Aortic smooth muscle cell (primary cell): Measurements from ENCODE around the gene MFSD12. TPM values are rescaled to one million over a fixed set of nuclear protein-coding genes. Genes with fewer than 3 reads are reported as not detected.

Experiments
- total RNA-seq: library from RNA; depleted of rRNA; stranded (reverse); fragments of >200 nt; gene quantifications from 2 replicates; pipeline ENCODE4 v1.2.3, GENCODE V29; 2014

MFSD12 gene
- total RNA-seq = 86.3 and 130 TPM in 2 replicates

DNA sequence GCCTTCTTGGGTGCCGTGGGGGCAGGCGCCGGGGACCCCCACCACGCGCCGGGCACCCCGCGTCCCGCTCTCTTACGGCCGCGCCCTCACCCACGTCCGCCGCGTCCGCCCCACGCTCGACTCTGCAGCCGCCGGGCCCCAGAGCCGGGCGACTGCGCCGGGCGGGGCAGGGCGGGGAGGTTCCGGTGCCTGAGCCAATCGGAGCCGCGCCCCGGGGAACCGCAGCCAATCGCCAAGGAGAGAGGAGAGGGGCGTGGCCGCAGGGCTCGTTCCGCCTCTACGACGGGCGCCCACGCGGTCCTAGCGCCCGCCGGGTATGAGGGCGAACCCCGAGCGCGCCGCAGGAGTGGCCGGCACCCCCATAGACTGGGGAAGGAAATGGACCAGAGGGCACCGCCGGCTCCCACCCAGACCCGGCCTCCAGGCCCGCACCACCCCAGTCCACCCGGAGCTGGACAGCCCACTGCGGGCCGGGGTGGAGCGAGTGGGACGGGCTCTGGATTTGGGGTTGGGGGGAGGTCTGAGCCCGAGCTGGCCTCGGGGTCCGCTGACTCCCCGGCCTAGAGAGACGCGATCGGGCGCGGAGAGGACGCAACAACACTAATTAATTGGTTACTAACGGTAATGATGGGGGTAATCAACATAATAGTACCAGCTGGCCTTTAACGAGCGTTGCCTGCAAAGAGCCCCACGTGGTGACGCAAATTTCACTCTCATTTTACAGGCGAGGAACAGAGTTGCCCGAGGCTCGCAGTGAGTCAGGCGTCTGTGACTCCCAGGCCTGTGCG, at the start of gene MFSD12:
MFSD12 (minus strand) TSS at position 126 of the 788 bp plus-strand sequence. CDS start 183 bp downstream, outside the sequence.

GRCh38 chr19:3606690-3607289, 49.4 kb upstream of the MFSD12 start, which contains the start of gene TBXA2R:
TSS of gene TBXA2R (minus strand) at chr19:3606875. CDS start at chr19:3600634, 6,241 bp downstream.

GRCh38 chr19:3585301-3586126, 28.1 kb upstream of the MFSD12 start, which contains the start of gene GIPC3:
TSS of gene GIPC3 (plus strand) at chr19:3585478. CDS start at chr19:3585598, 120 bp downstream.

DNA sequence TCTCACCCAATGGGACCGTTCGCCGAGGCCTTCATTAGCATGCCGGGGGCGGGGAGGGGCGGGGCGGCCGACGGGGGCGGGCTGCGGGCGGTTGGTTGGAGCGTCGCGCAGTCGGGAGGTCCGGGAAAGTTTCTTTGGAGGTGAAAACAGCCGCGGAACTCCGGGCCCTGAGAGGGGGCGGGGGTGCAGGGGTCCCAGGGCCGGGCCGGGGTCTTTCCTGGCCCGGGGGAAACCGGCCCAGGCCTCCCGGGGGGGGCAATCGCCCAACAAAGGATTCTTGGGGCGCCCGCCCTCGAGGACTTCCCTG, 15.4 kb upstream of the MFSD12 start, which contains the start of gene HMG20B:
HMG20B (plus strand) TSS at position 90 of the 307 bp plus-strand sequence. CDS start 366 bp downstream, outside the sequence.

DNA sequence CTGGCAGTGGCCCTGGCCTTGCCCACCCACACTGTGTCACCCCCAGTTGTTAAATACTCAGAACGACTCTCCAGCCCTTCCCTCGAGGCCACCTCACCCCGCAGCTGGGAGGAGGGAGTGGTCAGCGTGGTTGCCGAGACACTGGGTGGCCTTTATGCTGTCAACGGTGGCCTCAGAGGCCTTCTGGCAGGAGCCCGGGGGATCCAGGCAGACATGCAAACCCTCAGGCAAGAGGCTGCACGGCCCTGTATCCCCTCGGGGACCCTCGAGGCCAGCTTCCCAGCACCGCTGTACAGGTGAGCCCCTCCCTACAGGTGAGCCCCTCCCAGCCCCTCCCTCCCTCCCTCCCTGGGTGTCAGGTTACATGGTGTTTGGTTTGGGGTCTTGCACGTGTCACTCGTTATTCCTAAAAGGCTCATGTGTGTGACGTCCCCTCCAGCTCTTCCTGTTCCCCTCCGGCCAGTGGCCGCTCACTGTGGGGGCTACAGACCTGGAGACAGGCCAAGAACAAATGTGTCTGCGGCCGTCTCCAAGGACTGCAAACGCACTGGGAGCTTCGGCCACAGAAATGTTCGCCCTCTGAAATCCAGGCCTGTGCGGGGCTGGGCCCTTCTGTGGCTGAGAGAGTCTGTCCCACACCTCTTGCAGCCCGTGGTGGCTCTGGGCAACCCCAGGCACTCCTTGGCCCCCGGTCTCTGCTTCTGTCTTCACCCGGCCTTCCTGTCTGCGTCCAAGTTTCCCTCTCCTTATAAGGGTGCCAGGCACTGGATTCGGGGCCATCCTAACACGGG, 18.2 kb downstream of the MFSD12 start, which contains the start of gene TEKTIP1:
TEKTIP1 (plus strand) TSS at position 210 of the 791 bp plus-strand sequence; CDS start at position 214, 4 bp downstream.

DNA sequence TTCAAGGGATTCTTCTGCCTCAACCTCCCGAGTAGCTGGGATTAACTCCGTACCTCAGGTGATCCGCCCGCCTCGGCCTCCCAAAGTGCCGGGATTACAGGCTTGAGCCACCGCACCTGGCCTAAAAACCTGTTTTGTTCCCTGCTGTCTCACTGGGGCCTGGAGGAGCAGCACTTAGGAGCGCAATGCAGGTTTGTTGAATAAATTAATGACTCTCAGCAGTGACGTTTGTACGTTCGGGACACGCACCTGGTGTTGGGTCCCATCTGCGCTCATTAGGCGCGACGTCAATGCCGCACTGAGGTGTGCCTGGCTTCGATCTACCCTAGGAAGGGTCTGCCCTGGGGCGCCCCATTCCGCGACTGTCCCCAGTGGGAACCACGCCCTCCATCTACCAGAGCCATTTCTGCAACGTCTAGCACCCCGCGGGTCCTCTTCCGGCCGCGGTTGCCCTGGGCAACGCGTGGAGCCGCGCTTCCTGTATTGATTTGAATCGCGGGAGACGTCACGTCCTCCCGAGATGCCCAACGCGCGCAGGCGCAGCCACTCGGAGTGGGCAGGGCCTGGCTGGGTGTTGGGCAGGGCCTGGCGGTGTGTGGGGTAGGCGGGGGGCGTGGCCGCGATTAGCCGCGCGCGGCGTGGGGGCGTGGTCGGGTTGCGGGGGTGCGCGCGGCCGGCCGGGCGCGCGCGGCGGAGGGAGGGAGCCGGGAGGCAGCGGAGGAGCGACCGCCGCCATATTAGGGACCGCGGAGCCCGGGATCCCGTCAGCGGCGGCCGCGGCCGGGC, 51.6 kb downstream of the MFSD12 start, which contains the start of gene FZR1:
FZR1 (plus strand) TSS at position 714 of the 786 bp plus-strand sequence. CDS start 16,679 bp downstream, outside the sequence.

DNA sequence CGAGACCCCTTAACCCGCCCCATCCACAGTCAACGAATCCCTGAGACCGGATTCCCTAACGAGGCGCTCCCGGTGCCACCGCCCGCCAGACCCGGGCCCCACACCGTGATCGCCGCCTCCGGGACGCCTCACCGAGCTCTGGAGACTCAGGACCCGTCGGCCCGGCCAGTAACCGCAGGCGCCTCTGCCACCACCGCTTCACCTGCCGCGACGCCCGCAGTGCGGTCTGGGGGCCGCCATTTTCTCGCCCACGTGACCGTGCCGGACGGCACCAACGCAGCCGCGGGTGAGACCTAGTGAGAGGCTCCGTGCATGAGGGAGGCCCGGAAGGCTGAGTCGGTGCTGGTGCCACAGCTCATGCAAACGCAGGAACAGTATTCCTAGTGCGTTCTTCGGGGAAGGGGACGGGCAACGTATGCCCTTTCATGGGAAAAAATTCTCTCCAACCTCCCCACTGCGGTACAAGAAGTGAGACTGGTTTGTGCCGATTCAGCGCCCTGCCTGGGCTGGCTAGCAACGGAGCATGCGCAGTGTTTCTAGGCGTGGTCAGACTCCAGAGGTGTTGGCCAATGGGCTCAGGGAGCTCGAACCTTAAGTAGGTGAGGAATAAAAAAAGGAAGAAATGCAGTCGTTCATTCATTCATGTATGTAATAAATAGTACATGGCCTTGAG, 56.8 kb downstream of the MFSD12 start, which contains the start of gene DOHH:
DOHH (minus strand) TSS at position 246 of the 673 bp plus-strand sequence. CDS start 3,860 bp downstream, outside the sequence.

Other genes with a start within 250 kb of the MFSD12 start
- gene NFIC, start 191.0 kb downstream of the MFSD12 start, total RNA-seq = 53.5 and 69.8 TPM in 2 replicates
- gene SMIM24, start 77.1 kb downstream of the MFSD12 start, total RNA-seq = not detected in 2 replicates
- not detected in 2 replicates for gene SMIM44, start 74.1 kb downstream of the MFSD12 start, total RNA-seq
- 9.3 and 13.6 TPM in 2 replicates for gene DOHH, start 56.9 kb downstream of the MFSD12 start, total RNA-seq
- gene FZR1, start 51.3 kb downstream of the MFSD12 start, total RNA-seq = 30.5 and 33.0 TPM in 2 replicates
- not detected in 2 replicates for gene TEKTIP1, start 18.4 kb downstream of the MFSD12 start, total RNA-seq
- gene HMG20B, start 15.4 kb upstream of the MFSD12 start, total RNA-seq = 84.4 and 98.6 TPM in 2 replicates
- gene GIPC3, start 27.9 kb upstream of the MFSD12 start, total RNA-seq = under 0.01 and 0.06 TPM in 2 replicates
- 4.0 and 6.3 TPM in 2 replicates for gene TBXA2R, start 49.3 kb upstream of the MFSD12 start, total RNA-seq
- gene CACTIN, start 69.2 kb upstream of the MFSD12 start, total RNA-seq = 18.2 and 24.6 TPM in 2 replicates
- 21.8 and 26.9 TPM in 2 replicates for gene PIP5K1C, start 142.9 kb upstream of the MFSD12 start, total RNA-seq
- not detected in 2 replicates for gene TJP3, start 150.8 kb upstream of the MFSD12 start, total RNA-seq
- gene APBA3, start 204.1 kb upstream of the MFSD12 start, total RNA-seq = 10.6 and 12.2 TPM in 2 replicates
- 48.9 and 52.3 TPM in 2 replicates for gene MRPL54, start 205.1 kb upstream of the MFSD12 start, total RNA-seq
- gene RAX2, start 214.6 kb upstream of the MFSD12 start, total RNA-seq = not detected in 2 replicates
- not detected in 2 replicates for gene MATK, start 228.8 kb upstream of the MFSD12 start, total RNA-seq